ENCODE results near the gene MTRF1. TPM values are rescaled to one million over a fixed set of nuclear protein-coding genes. Genes with fewer than 3 reads are reported as not detected.
A peak's percentile ranks its signal among the peaks of the same experiment; 100 is the strongest.

Gene MTRF1
- total and polyA plus RNA-seq, 2 of the 4 experiments (the other 2 are of a cell fraction), result 9.7 to 12.4 TPM

- intact Hi-C loops (cut with micrococcal nuclease) (no loop called here), in situ Hi-C loops (cut with MboI; ENCODE audit: low sequenced_read_pairs) (no loop called here), dilution Hi-C loops (cut with HindIII; ENCODE audit: low sequenced_read_pairs, unreplicated experiment) (no loop called here)
- CTCF ChIA-PET, result interaction anchor here (0.6 kb wide), 1 partner anchor 17 kb away, joined by 3 read pairs; no protein-coding TSS in a partner anchor
- no peak overlapping the region for H2AK9ac ChIP-seq (replicated peaks; ENCODE audit: low read depth, low read length, poor library complexity)
- H4K91ac ChIP-seq (ENCODE audit: insufficient read depth, low read depth, low read length), result no peak overlapping the region
- TF ChIP-seq MAZ (IDR thresholded peaks at IDR 0.05; ENCODE audit: borderline replicate concordance, low read depth, low read length) (no peak), SMC3 (IDR thresholded peaks at IDR 0.05; ENCODE audit: low read depth, low read length) (no peak), CEBPB (IDR thresholded peaks at IDR 0.05; ENCODE audit: low read depth, low read length) (0 out of 2 replicates have a peak, but pooled peaks have one; percentile 1)
- no peak overlapping the region for H3K4me2 ChIP-seq (ENCODE audit: low read depth, low read length)
- no peaks in the 10 kb centered on the region for H3K9me1 ChIP-seq (ENCODE audit: insufficient read depth, low read length)
- H3K56ac ChIP-seq (ENCODE audit: extremely low read depth, insufficient read depth, low read length), result no peak overlapping the region
- H4K20me1 ChIP-seq (ENCODE audit: insufficient read depth, low read length), result no peaks in the 10 kb centered on the region
- no peak overlapping the region for H2BK20ac ChIP-seq (ENCODE audit: low read depth, low read length)
- no peak overlapping the region for H4K8ac ChIP-seq (ENCODE audit: low read depth in 2 of 2, low read length in 2 of 2)
- H4K5ac ChIP-seq (ENCODE audit: low read depth, low read length), result no peak overlapping the region
- H3K79me1 ChIP-seq (ENCODE audit: low read depth in 1 of 2, low read length in 2 of 2), result no peaks in the 10 kb centered on the region
- POLR2A ChIA-PET (ENCODE audit: unreplicated experiment), result no interaction called here
- DNase-seq (no peak), ATAC-seq (ENCODE audit: low read depth) (no peak)
- H2BK15ac ChIP-seq (ENCODE audit: low read depth, low read length), result no peak overlapping the region
- no peaks in the 10 kb centered on the region for H3K27me3 ChIP-seq (ENCODE audit: control insufficient read depth, insufficient read depth, low read length)
- no peak overlapping the region for H2BK5ac ChIP-seq (ENCODE audit: low read depth, low read length, poor library complexity, severe bottlenecking)
- no peaks in the 10 kb centered on the region for H3K36me3 ChIP-seq (ENCODE audit: control insufficient read depth, insufficient read depth, low read length)
- H3K27ac ChIP-seq (ENCODE audit: insufficient read depth, low read length), result no peak overlapping the region
- H2AFZ ChIP-seq (replicated peaks; ENCODE audit: low read length, poor library complexity), result no peak overlapping the region
- H3K4me3 ChIP-seq (ENCODE audit: insufficient read depth, low read depth, low read length), result no peak overlapping the region
- H2AK5ac ChIP-seq (ENCODE audit: low read depth, low read length), result no peak overlapping the region
- BruUV-seq (replicated peaks), result no TSS peak
- H3K9ac ChIP-seq (ENCODE audit: low read depth, low read length), result no peak overlapping the region
- no peak overlapping the region for H3K14ac ChIP-seq (replicated peaks; ENCODE audit: low read depth, low read length)
- no peaks in the 10 kb centered on the region for H3K4me1 ChIP-seq (ENCODE audit: control insufficient read depth, insufficient read depth, low read length)
- H3K18ac ChIP-seq (ENCODE audit: low read depth, low read length), result no peak overlapping the region
- no peak overlapping the region for H3K4ac ChIP-seq (ENCODE audit: low read depth, low read length)
- H3K23ac ChIP-seq (ENCODE audit: low read depth, low read length), result no peak overlapping the region
- H2BK120ac ChIP-seq (ENCODE audit: low read depth, low read length), result no peak overlapping the region
- H3K9me3 ChIP-seq (ENCODE audit: control insufficient read depth, insufficient read depth, low read length), result no peaks in the 10 kb centered on the region
Measured at GRCh38 chr13:41276824-41277223, 13.4 kb upstream of the MTRF1 start.

Measured in IMR-90 (cell line).